ENCODE data around the gene SPINDOC.

Gene SPINDOC

GRCh38 chr11:63813035-63813562, at the start of gene SPINDOC:
Gene SPINDOC (plus strand): TSS chr11:63813456. CDS start chr11:63813687, 231 bp downstream.
- TF ChIP-seq CTCF (IDR thresholded peaks at IDR 0.05; ENCODE audit: extremely low read depth, missing control alignments) = no peak

GRCh38 chr11:63763496-63764339, 49.5 kb upstream of the SPINDOC start:
- peak; percentile 36 for DNase-seq (ENCODE audit: low spot score)
- TF ChIP-seq CTCF (IDR thresholded peaks at IDR 0.05; ENCODE audit: extremely low read depth, missing control alignments) = no peak

More at GRCh38 chr11:63813035-63813562, at the start of gene SPINDOC:
- DNase-seq (ENCODE audit: low spot score) = peak; percentile 98

GRCh38 chr11:63764340-63764678, 48.9 kb upstream of the SPINDOC start:
- peak; percentile 26 for DNase-seq (ENCODE audit: low spot score)

GRCh38 chr11:63764679-63765647, 48.3 kb upstream of the SPINDOC start:
- peak; percentile 51 for DNase-seq (ENCODE audit: low spot score)
- no peak for TF ChIP-seq CTCF (IDR thresholded peaks at IDR 0.05; ENCODE audit: extremely low read depth, missing control alignments)

More at GRCh38 chr11:63764340-63764678, 48.9 kb upstream of the SPINDOC start:
- no peak for TF ChIP-seq CTCF (IDR thresholded peaks at IDR 0.05; ENCODE audit: extremely low read depth, missing control alignments)

GRCh38 chr11:63765688-63766241, 47.5 kb upstream of the SPINDOC start:
- DNase-seq (ENCODE audit: low spot score) = peak; percentile 39
- no peak for TF ChIP-seq CTCF (IDR thresholded peaks at IDR 0.05; ENCODE audit: extremely low read depth, missing control alignments)

GRCh38 chr11:63766531-63767235, 46.6 kb upstream of the SPINDOC start:
- DNase-seq (ENCODE audit: low spot score) = peak; percentile 28
- TF ChIP-seq CTCF (IDR thresholded peaks at IDR 0.05; ENCODE audit: extremely low read depth, missing control alignments) = no peak
